IPS-18c (cell line): ENCODE results near the gene DUSP6.

Source experiments
- H3K4me3 ChIP-seq: 2 replicates; pipeline ENCODE4 v1.7.0; 2013; ENCODE audit warnings: low read depth, mild to moderate bottlenecking, low read length, moderate library complexity; ENCODE audit not compliant: insufficient read depth
- H3K9me3 ChIP-seq: one replicate; pipeline ENCODE4 v1.6.1; 2013; ENCODE audit warnings: mild to moderate bottlenecking, low read length, moderate library complexity; ENCODE audit not compliant: control insufficient read depth, insufficient read depth

DUSP6 gene

DNA sequence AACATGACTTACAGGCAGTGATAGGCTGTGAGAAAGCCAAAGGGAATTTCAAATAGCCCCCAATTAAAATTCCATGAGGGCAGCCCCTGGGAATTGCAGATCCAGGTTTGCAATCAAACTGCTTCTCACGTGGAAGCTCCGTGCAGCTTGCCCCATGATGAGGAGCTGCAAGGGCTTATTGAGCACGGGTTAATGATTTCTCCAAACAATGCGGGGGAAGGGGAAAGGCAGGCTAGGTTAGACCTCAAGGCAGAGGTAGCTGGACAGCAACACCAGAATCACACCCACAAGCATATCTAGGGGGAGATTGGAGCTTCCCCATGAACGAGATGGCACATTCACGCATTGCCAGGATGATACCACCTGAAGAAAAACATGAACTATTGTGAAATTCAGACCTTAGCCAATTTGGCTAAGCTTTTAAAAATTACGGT is 5.0 kb upstream of the DUSP6 start:
- H3K4me3 ChIP-seq = no peak overlapping the region
- no peaks in the 10 kb centered on the region for H3K9me3 ChIP-seq

DNA sequence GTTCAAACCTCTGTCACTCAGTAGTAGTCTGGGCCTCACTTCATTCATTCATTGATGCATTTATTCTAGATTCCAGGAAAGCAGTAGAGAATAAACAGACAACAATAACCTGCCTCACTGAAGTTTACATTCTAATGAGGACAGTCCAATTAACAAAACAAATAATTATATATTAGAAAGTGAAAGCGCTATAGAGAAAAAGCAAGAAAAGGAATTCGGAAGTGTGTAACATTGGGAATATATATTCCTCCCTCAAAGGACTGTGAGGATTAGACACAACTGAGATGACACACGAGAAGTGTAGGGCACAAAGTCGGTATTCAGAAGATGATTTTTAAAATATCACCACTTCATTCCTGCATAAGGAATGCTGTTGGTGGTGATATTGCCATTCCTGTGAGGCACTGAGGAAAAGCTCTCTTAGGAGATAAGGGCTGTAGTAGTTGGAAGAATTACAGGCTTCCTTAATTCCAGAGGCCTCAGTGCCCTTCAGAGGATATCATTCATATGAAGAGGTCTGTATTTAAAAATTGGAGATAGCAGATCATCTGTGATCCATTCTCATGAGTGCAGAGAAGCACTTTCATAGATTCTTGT is 3.9 kb upstream of the DUSP6 start:
- H3K9me3 ChIP-seq = no peaks in the 10 kb centered on the region
- no peak overlapping the region for H3K4me3 ChIP-seq

GRCh38 chr12:89355243-89356068 is 3.2 kb upstream of the DUSP6 start:
- Histone ChIP-seq H3K9me3 (no peaks in the 10 kb centered on the region), H3K4me3 (peak overlapping the region; percentile 57)

DNA sequence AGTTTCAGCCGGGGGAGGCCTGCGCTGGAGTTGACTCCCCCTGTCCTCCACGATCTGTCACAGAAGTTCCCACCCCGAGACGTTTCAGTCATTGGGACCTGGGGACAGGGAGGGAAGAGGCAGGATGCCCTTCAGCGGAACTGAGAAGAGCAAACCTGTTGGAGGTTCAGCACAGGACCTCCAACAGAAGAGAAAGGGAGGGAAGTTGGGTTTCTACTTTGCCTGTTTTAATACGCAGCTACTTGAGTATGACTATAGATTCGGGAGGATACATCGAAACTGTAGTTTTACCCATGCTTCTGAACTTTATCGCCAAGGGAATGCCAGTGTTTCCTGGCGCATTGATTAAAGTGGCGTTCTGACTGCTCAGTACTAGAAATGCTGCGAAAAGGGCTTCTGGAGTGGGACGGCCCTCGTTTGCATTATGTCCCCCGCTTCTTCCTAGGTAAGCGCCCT is 2.3 kb upstream of the DUSP6 start:
- no peaks in the 10 kb centered on the region for H3K9me3 ChIP-seq
- peak overlapping the region; percentile 57 for H3K4me3 ChIP-seq

DNA sequence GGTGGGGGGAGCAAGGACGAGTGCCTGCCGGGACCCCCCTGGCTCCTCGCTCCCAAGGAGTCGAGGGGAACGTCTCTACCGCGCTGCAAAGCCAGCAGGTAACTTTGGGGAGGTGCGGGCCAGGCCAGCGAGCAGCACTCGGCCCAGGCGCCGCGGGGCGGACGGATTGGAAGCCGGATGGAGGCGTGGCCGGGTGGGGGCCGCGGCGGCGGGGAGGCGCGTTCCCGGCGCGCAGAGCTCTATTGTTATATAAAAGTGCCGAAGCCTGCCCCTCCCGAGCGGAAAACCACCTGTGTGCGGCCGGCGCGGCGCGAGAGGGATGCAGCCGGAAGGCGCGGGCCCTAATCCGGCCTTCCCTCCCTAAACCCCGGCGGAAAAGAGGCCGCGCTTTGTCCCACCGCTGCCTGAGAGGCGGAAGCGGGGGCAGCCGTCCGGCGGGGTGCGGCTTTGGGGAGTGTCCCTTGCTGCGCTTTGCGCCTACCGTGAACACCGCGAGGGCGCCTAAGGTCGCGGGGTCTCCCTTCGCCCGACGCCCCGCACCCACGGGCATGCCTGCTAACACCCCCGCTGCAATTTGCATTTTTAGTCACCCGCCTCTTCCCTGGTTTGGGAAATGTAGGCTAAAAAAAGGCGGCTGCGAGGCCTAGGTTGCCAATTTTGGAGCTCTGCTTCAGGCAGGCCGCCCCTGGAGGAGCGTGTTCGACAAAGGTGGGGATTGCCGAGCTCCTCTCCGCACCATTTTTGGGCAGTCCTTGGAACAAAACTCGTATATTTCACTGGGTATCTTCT is 1.7 kb upstream of the DUSP6 start:
- Histone ChIP-seq H3K9me3 (no peaks in the 10 kb centered on the region), H3K4me3 (peak overlapping the region; percentile 57)

- Histone ChIP-seq H3K4me3 (peak overlapping the region; percentile 57), H3K9me3 (no peaks in the 10 kb centered on the region)
Observed at GRCh38 chr12:89353188-89353822, 1.0 kb upstream of the DUSP6 start.

DNA sequence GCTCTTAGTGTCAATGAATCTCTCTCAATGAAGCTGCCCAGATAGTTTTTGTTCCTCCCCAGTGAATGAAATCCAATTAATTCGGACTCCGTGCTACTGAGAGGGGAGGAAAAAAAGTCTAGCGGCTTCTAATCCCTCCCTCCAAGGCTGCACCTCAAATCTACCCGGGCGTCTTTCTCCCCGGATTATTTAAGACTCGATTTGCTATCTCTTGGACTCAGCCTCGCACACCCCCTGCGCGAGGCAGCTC is 134 bp downstream of the DUSP6 start:
- H3K9me3 ChIP-seq = no peaks in the 10 kb centered on the region
- H3K4me3 ChIP-seq = peak overlapping the region; percentile 69

GRCh38 chr12:89351489-89352241 is 636 bp downstream of the DUSP6 start:
- Histone ChIP-seq H3K4me3 (peak overlapping the region; percentile 69), H3K9me3 (no peaks in the 10 kb centered on the region)

GRCh38 chr12:89350630-89351488 is 1.4 kb downstream of the DUSP6 start:
- H3K4me3 ChIP-seq = peak overlapping the region; percentile 69

GRCh38 chr12:89350260-89350629 is 2.1 kb downstream of the DUSP6 start:
- H3K9me3 ChIP-seq = no peaks in the 10 kb centered on the region
- peak overlapping the region; percentile 69 for H3K4me3 ChIP-seq

More at GRCh38 chr12:89350630-89351488, 1.4 kb downstream of the DUSP6 start:
- no peaks in the 10 kb centered on the region for H3K9me3 ChIP-seq

- H3K4me3 ChIP-seq = peak overlapping the region; percentile 69
- no peaks in the 10 kb centered on the region for H3K9me3 ChIP-seq
Observed at GRCh38 chr12:89349814-89350213, 2.5 kb downstream of the DUSP6 start.

- Histone ChIP-seq H3K4me3 (peak overlapping the region; percentile 69), H3K9me3 (no peaks in the 10 kb centered on the region)
Observed at GRCh38 chr12:89348894-89349699, 3.2 kb downstream of the DUSP6 start.

GRCh38 chr12:89347325-89347829 is 4.9 kb downstream of the DUSP6 start:
- H3K9me3 ChIP-seq = no peaks in the 10 kb centered on the region
- H3K4me3 ChIP-seq = no peak overlapping the region

DNA sequence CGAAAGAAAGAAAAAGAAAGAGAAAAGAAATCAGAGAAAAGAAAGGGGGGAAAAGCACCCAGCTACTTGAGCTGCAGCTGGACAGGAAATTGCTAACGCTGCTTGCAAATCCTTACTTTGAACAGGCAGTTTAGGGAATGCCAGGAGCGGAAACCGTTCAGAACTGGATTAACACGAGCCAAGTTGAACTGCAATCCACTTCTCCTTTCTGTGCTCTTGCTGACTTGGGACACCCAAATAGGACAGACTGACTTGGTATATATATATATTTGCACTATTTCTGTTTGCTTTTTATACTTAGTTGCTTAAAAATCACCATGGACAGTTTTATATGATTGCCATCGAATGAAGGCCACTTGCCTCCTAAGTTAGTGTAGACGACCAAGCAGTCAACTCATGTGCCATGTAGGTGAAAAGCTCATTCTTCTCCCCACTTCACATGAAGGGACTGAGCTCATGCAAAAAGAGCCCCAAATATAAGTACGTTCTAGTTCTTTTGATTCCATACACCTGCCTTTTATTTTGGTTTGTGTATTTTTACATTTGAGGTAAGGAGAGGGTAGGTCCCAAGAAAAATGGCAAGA is 5.5 kb downstream of the DUSP6 start:
- Histone ChIP-seq H3K4me3 (no peak overlapping the region), H3K9me3 (no peaks in the 10 kb centered on the region)
